Activated gamma-delta T cell treated with anti-CD3 and anti-CD28 coated beads, Interleukin-2, amount 50 U/mL, for 16 hours (primary cell): ENCODE results near the gene PSMD6.

Experiments
- DNase-seq: peaks from one replicate; pipeline ENCODE4 v3.0.0-alpha.2; 2020; ENCODE audit warnings: low read depth

Gene PSMD6

GRCh38 chr3:64008487-64009351, 14.6 kb downstream of the PSMD6 start:
- no peak for DNase-seq

- no peak for DNase-seq
These were observed 15.3 kb downstream of the PSMD6 start for GRCh38 chr3:64008017-64008416.

GRCh38 chr3:64003589-64003988, 19.7 kb downstream of the PSMD6 start:
- DNase-seq, result no peak

GRCh38 chr3:64002233-64002632, 21.1 kb downstream of the PSMD6 start:
- DNase-seq, result no peak

- no peak for DNase-seq
These were observed 22.7 kb downstream of the PSMD6 start for GRCh38 chr3:64000453-64001055.

GRCh38 chr3:63998852-63999754, 24.2 kb downstream of the PSMD6 start:
- DNase-seq, result no peak

GRCh38 chr3:63995086-63995485, 28.2 kb downstream of the PSMD6 start:
- no peak for DNase-seq

- peak; percentile 39 for DNase-seq
These were observed 29.6 kb downstream of the PSMD6 start for GRCh38 chr3:63993653-63994079.

- no peak for DNase-seq
These were observed 30.6 kb downstream of the PSMD6 start for GRCh38 chr3:63992516-63993209.

- DNase-seq, result no peak
These were observed 31.6 kb downstream of the PSMD6 start for GRCh38 chr3:63991666-63992065.

GRCh38 chr3:63990733-63991132, 32.6 kb downstream of the PSMD6 start:
- DNase-seq, result no peak

GRCh38 chr3:63990204-63990603, 33.1 kb downstream of the PSMD6 start:
- DNase-seq, result no peak

GRCh38 chr3:63988943-63989342, 34.4 kb downstream of the PSMD6 start:
- DNase-seq, result no peak

GRCh38 chr3:63986831-63987230, 36.5 kb downstream of the PSMD6 start:
- no peak for DNase-seq

GRCh38 chr3:63986146-63986545, 37.1 kb downstream of the PSMD6 start:
- DNase-seq, result no peak

- DNase-seq, result no peak
These were observed 38.9 kb downstream of the PSMD6 start for GRCh38 chr3:63984391-63984790.

GRCh38 chr3:63981980-63982379, 41.3 kb downstream of the PSMD6 start:
- DNase-seq, result no peak

- no peak for DNase-seq
These were observed 42.3 kb downstream of the PSMD6 start for GRCh38 chr3:63980830-63981498.

GRCh38 chr3:63980019-63980418, 43.3 kb downstream of the PSMD6 start:
- DNase-seq, result no peak

- DNase-seq, result no peak
These were observed 44.0 kb downstream of the PSMD6 start for GRCh38 chr3:63979093-63979885.

- no peak for DNase-seq
These were observed 45.4 kb downstream of the PSMD6 start for GRCh38 chr3:63977893-63978292.
